LoVo (cell line): ENCODE results near the gene IPO11.
"Not testable (repeated sequence)": the region's sequence is repeated elsewhere in the genome, so short reads cannot be mapped to it uniquely, and the experiment has no call there.

Experiments used
- DNase-seq: peaks from one replicate; pipeline ENCODE4 v3.0.0-alpha.2; 2016; ENCODE audit warnings: low spot score

IPO11 gene

DNA sequence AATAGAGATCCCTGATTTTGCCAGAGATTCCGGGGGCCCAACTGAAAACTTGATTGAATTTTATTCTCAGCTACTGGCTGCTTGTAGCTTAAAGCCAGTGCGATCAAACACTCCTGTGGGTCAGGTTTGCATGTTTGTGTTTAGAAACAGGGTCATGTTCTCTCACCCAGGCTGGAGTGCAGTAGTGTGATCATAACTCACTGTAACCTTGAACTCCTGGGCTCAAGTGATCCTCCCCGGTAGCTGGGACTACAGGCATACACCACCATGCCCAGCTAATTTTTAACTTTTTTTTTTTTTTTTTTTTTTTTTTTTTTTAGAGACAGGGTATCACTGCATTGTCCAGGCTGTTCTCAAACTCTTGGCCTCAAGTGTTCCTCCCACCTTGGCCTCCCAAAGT lies 232.7 kb downstream of the IPO11 start:
- DNase-seq, result no peak

DNA sequence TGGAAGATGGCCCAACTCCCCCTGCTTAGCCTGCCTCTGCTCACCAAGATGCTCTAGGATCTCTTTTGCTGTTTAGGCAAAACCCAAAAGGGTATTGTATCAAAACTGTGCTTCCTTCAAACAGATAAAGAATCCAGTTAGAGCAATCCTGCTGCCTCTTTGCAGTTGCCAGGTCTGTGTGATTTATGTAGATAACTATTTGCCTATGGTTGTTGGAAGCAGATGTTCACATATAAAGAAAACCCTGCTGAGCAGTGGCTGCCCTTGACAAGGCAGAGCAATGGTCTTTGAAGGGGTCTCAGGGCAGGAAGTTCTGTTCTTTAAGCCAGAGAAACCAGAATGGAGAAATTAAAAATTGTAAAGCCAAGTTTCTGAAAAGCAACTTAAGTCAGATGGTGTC lies 234.7 kb downstream of the IPO11 start:
- DNase-seq, result no peak

DNA sequence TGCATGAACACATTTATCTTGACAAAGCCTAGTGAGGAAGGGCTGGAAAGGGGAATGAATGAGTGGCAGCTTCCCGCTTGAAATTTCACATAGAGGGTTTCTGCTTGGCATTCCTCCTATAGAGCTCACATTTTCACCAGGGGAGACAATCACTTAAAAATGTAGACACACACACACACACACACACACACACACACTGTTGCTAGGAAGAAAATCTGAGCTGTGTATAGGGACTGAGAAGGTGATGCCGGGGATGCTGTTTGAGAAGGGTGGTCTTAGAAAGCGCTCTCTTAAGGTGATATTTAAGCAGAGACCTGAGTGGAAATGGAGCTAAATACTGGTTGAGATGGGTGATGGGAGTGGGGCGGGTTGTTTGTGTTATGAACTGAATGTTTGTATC lies 236.5 kb downstream of the IPO11 start:
- no peak for DNase-seq

DNA sequence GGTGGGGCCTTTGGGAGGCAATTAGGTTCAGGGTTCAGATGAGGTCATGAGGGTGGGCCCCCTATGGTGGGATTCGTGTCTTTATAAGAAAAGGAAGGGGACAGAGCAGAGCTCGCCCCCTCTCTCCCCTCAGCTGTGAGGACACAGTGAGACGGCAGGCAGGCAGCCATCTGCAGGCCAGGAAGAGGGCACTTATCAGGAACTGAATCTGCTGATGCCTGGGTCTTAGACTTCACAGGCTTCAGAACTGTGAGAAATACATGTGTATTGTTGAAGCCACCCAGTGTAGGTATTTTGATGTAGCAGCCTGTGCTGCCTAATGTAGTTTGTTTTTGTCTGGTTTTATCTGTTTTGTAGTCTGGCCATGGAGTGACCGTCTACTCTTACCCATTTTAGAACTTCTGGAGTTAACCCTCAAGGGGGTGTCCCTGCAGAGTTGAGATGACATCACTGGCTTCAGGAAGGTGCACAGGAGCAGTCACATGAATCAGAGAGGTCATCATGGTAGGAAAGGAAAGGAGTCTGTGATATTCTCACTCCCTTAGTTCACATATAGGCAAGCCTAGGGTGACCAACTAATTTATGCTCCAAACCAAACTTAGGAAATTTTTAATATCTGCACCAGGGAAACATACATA lies 237.0 kb downstream of the IPO11 start:
- DNase-seq, result no peak

DNA sequence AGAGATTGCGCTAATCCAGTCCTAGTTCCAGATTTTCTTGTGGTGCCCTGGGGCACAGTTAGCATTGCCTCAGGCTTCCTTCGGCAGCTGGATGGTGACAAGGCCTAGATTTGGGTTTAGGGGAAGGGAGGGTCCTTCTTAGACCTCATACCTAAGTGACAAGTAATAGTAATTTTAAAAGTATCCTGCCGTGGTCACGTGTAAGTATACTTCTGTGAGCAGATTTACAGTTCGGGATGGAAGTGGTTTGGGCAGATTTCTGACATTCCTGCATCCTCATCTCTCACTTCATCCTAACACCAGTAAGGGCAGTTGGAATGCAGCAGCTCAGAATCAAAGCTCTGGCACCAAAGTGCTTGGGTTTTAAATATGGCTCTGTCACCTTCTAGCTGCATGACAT lies 237.6 kb downstream of the IPO11 start:
- DNase-seq, result no peak

DNA sequence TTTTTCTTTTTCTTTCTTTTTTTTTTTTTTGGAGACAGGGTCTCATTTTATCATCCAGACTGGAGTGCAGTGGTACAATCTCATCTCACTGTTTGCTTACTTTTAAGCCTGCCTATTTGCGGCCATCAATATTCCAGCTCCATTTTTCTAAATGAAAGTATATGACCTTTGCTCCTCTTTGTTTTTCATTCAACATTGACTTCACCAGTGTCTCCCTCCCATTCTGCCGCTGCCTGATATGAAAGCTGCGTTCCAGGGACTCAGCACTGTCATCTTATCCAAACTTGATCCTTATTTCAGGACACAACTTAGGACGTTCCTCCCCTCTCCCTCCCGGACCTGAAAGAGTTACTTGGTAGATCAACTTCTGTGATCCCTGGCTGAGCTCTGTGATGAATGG lies 239.7 kb downstream of the IPO11 start:
- DNase-seq, result no peak

DNA sequence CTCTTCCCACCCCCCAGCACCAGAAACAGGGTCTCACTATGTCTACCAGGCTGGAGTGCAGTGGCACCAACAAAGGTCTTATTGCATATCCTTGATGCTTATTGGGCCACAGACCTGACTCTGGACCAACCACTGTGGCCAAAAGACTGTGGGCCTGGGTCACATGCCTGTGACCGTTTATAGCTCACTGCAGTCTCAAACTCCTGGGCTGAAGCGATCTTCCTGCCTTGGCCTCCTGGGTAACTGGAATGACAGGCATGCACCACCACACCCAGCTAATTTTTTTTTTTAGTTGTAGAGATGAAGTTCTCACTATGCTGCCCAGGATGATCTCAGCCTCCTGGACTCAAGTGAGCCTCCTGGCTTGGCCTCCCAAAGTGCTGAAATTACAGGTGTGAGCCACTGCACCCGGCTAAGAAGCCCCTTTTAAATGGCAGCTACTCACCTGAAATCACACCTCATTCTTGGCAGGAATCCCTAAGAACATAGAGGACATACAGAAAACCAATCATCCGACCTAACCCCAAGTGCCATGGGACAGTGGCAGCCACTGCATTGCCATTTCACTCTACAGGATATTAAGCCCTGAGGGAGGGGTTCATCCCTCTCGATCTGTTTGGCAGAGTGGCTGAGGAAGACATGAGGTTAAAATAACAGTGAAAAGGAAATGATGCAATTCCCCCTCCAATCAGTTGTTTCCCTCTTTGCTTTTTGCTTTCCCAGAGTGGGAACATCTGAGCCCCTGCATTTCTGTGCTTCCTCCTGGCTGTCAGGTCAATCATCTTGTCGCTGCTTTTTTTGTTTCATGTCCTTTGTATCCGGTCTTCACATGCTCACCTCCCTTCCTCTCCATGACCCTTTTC lies 240.7 kb downstream of the IPO11 start:
- DNase-seq, result no peak

DNA sequence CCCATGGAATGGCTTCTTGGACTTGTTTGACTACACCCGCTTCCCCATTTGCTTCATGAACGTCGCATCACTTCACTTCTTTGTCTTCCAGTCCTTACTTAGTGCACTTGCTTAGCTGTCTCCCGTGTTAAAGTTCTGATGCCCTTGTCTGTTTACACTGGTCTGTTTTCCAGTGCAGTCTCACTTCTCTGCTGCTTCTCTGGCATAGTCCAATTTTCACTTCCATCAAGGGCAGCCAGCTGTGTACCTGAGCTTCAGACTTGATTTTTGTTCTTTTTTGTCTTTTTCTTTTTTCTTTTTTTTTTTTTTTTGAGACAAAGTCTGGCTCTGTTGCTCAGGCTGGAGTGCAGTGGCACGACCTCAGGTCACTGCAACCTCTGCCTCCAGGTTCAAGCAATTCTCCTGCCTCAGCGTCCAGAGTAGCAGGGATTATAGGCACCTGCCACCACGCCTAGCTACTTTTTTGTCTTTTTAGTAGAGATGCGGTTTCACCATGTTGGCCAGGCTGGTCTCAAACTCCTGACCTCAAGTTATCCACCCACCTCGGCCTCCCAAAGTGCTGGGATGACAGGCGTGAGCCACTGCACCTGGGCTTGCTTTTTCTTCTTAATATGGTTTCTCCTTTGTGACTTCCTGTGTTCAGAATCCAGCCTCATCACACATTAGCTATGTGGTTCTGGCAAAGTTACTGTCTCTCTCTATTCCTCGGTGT lies 241.5 kb downstream of the IPO11 start:
- no peak for DNase-seq

DNA sequence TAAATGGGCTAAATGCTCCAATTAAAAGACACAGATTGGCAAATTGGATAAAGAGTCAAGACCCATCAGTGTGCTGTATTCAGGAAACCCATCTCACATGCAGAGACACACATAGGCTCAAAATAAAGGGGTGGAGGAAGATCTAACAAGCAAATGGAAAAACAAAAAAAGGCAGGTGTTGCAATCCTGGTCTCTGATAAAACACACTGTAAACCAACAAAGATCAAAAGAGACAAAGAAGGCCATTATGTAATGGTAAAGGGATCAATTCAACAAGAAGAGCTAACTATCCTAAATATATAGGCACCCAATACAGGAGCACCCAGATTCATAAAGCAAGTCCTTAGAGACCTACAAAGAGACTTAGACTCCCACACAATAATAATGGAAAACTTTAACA lies 245.2 kb downstream of the IPO11 start:
- DNase-seq, result not testable (repeated sequence)

DNA sequence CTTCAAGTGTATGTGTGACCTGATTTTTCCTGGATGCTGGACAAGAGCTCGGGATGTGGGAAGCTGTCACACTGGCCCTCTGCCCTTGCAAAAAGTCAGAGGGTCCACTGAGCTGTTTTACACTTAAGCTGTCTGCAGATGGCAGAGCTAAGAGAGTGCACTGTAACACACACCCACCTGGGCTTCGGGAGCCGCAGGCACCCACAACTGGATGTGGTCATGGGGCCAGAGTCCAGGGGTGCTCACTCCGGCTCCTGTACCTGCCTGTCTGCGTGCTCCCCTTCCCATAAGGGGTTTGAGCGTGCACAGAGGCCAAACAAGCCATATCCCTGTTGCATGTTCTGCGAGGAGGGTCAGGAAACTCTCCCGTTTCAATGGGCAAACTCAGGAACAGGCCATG lies 248.6 kb downstream of the IPO11 start:
- DNase-seq, result no peak

DNA sequence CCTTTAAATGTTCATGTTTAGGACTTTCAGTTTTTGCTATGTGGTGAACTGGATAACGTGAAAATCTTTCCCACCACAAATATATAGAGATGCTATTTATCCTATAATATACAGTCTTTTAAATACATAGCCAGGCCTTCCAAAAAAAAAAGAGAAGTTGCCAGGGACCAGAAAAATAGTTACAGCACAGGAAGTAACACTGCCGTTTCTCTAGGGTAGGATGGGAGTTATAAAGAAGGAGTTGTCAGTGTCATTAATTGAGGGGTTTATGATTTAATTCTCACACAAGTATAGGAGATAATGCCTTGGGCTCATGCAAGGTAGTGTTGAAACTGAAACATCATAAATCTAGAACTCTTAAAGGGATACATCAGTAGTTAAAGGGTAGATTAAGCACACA lies 250.0 kb downstream of the IPO11 start:
- no peak for DNase-seq

DNA sequence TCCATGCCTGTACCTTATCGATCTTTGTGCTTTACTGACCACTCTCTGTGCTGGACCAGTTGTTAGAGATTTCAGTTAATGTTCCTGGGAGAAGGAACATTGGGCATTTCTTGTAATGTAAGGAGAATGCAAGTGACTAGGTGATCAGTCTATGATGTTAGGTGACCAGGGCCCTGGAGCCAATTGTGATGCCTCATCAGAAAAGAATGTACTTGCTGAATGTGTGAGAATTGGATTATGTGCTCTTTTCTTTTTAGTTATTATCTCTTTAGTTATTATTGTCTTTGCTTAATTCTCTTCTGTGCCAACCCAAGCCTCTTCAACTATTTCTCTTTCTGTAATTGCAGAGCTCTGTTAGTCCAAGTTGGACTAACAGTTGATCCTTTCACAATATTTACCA lies 258.9 kb downstream of the IPO11 start:
- no peak for DNase-seq

DNA sequence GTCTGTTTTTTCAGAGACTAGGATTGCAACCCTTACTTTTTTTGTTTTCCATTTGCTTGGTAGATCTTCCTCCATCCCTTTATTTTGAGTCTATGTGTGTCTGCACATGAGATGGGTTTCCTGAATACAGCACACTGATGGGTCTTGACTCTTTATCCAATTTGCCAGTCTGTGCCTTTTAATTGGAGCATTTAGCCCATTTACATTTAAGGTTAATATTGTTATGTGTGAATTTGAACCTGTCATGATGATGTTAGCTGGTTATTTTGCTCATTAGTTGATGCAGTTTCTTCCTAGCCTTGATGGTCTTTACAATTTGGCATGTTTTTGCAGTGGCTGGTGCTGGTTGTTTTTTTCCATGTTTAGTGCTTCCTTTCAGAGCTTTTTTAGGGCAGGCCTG lies 264.0 kb downstream of the IPO11 start:
- DNase-seq, result not testable (repeated sequence)
